Stimulated activated naive CD4-positive, alpha-beta T cell treated with Interleukin-2 at 50 U/mL for 16 hours (primary cell): ENCODE measurements around the gene CPSF7.
"Not testable (repeated sequence)": the region's sequence is repeated elsewhere in the genome, so short reads cannot be mapped to it uniquely, and the experiment has no call there.

ENCODE experiments used
- DNase-seq: peaks from one replicate; lab custom pipeline; 2025; lab: John Stamatoyannopoulos, UW

The CPSF7 gene, protein sequence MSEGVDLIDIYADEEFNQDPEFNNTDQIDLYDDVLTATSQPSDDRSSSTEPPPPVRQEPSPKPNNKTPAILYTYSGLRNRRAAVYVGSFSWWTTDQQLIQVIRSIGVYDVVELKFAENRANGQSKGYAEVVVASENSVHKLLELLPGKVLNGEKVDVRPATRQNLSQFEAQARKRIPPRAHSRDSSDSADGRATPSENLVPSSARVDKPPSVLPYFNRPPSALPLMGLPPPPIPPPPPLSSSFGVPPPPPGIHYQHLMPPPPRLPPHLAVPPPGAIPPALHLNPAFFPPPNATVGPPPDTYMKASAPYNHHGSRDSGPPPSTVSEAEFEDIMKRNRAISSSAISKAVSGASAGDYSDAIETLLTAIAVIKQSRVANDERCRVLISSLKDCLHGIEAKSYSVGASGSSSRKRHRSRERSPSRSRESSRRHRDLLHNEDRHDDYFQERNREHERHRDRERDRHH

GRCh38 chr11:61429691-61430582 is at the start of gene CPSF7, which contains the start of gene SDHAF2:
Gene CPSF7, minus strand, starts transcription at chr11:61429975. Its CDS starts 740 bp downstream, at chr11:61429235.
Gene SDHAF2, plus strand, starts transcription at chr11:61430124. Its CDS starts 23 bp downstream, at chr11:61430147.
- peak; percentile 97 for DNase-seq

GRCh38 chr11:61477727-61478148 is 48.0 kb upstream of the CPSF7 start:
- DNase-seq: peak; percentile 34

GRCh38 chr11:61477126-61477525 is 47.4 kb upstream of the CPSF7 start:
- no peak for DNase-seq

GRCh38 chr11:61476371-61476770 is 46.6 kb upstream of the CPSF7 start:
- no peak for DNase-seq

DNA sequence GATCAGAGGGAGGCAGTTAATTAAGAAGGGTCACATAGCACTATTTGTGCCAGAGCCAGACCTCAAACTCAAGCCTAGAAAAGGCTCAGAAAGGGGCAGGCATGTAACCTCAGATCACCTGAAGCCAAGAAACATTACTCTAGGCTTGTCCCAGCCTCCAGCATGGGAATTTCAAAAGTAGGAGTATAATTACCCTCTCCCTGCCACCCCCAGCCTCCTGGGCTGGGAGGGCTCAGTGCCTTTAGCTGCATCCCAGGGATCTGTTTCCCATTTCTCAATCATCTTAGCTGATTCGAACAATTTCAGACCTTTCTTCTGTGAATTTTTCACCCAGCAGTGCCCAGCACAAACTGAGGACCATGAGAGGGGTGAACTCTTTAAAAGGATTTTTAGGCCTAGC is 45.7 kb upstream of the CPSF7 start:
- DNase-seq: no peak

- DNase-seq: no peak
Observed at GRCh38 chr11:61474013-61474643, 44.4 kb upstream of the CPSF7 start.

- no peak for DNase-seq
Observed at GRCh38 chr11:61473370-61474012, 43.7 kb upstream of the CPSF7 start.

DNA sequence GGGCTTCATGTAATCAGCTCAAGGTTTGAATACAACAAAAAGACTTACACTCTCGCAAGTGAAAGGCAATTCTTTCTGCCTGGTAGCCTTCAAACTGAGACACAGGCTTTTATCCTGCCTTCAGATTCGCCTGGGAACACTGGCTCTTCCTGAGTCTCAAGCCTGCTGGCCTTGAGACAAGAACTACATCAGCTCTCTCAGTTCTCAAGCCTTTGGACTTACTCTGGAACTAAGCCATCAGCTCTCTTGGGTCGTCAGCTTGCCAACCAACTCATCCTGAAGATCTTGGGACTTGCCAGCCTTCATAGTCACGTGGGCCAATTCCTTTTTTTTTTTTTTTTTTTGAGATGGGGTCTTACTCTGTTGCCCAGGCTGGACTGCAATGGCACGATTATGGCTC is 43.1 kb upstream of the CPSF7 start:
- DNase-seq: no peak

- no peak for DNase-seq
Observed at GRCh38 chr11:61472282-61472681, 42.5 kb upstream of the CPSF7 start.

DNA sequence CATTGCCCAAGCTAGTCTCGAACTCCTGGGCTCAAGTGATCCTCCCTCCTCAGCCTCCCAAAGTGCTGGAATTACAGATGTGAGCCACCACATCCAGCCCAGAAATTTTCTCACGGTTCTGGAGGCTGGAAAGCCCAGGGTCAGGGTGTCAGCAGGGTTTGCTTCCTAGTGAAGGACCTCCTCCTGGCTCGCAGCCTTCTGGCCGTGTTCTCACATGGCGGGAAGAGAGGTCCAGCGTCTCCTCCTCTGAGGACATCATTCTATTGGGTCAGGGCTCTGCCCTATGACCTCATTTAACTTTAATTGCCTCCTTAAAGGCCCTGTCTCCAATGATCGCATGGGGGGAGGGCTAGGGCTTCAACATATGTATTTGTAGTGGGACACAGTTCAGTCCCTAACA is 38.2 kb upstream of the CPSF7 start:
- DNase-seq: no peak

GRCh38 chr11:61467602-61468001 is 37.8 kb upstream of the CPSF7 start:
- DNase-seq: not testable (repeated sequence)

GRCh38 chr11:61460986-61461385 is 31.2 kb upstream of the CPSF7 start:
- DNase-seq: no peak

GRCh38 chr11:61460474-61460881 is 30.7 kb upstream of the CPSF7 start:
- DNase-seq: no peak

DNA sequence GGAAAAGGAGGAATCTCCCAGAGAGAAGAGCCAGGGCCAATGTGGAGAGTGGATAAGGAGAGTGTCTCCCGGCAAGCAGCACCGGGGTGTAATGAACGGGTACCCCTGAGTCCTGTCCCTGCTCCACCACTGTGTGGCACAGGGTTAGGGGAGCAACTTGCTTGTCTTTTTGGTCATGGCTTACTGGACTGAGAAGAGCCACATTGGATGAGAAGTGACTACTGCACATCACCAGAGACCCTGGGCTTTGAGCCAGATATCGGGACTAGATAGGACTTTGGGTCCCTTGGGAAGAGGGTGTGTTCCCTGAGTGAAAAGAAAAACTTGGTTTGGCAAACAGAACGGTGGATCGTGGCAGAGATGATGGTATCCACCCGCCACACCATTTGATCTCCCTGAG is 24.7 kb upstream of the CPSF7 start:
- DNase-seq: no peak

- no peak for DNase-seq
Observed at GRCh38 chr11:61453695-61454094, 23.9 kb upstream of the CPSF7 start.

DNA sequence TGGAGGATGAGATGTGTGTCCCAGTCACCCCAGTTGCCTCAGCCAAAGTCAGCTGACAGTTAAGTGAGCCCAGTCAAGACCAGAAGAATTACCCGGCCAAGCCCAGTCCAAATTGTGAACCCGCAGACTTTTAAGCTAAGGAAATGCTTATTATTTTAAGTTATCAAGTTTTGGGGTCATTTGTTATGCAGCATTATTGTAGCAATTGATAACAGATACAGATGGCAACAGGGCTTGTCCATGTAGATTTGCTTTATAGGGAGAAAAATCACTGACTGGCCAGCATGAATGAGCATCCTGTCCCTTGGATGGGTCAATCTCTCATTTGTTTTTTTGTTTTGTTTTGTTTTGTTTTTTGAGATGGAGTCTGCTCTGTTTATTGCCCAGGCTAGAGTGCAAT is 23.1 kb upstream of the CPSF7 start:
- no peak for DNase-seq

DNA sequence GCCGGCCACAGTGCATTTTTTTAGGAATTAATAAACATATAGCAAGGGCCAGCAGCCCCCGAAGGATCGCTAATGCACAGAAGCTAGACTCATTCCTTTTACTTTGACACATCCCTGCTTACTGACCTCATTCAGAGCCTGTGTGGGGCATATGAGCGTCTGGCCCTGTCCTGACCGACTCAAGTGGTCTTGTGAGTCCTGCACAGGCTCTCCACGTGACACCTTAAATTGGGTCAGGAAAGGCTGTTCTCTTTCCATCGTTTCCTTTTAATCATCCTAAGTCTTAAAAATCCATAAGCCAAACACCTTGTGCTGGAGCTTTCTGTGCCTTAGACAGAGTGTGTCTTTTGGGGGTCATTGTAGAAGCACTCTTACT is 18.8 kb upstream of the CPSF7 start:
- no peak for DNase-seq

GRCh38 chr11:61447601-61448551 is 18.1 kb upstream of the CPSF7 start:
- DNase-seq: no peak

DNA sequence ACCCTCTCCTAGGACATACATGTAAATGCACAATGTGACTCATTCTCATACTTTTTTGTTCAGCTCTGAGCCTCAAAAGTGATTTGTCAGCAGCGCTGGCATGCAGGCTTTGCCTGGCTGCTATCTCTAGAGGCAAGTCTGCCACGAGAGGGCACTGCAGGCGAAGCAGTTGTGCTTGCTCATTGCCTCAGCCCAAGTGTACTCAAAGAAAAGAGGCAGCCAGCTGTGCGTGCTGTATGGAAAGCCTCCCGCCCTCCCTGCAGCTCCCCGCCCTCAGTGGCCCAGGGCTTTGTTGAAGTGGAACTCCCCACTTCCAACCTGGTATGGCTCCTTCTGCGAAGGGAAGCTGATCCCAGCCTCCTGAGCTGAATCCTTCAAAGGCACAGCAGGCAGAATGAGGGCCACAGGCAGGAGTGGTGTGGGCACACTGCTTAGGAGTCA is 16.5 kb upstream of the CPSF7 start:
- DNase-seq: peak; percentile 77

DNA sequence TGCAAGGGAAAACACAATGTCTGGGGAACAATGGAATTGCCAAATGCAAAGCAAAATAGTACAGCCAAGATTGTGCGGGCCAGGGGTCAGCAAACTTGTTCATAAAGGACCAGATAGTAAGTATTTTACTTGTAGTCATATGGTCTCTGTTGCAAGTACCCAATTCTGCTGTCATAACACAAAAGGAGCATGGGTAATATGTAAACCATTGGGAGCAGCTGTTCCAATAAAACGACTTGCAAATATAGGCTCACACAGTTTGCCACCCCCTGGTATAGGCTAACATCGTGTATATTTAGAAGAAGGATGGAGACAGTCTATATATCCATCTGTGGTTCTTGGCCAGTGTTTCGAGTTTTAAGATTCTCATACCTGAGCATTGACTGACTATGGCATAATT is 15.7 kb upstream of the CPSF7 start:
- DNase-seq: no peak

DNA sequence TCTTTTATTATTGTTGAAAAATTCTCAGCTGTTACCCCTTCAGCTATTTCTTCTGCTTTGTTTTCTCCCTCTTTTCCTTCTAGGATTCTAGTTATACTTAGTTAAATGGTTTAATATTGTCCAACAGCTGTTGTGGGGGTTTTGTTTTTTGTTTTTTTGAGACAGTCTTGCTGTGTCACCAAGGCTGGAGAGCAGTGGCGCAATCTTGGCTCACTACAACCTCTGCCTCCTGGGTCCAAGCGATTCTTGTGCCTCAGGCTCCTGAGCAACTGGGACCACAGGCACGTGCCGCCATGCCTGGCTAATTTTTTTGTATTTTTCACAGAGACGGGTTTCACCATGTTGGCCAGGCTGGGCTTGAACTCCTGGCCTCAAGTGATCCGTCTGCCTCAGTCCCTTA is 12.8 kb upstream of the CPSF7 start:
- DNase-seq: no peak
